ENCODE data around the gene TRAF3.

The TRAF3 gene

DNA sequence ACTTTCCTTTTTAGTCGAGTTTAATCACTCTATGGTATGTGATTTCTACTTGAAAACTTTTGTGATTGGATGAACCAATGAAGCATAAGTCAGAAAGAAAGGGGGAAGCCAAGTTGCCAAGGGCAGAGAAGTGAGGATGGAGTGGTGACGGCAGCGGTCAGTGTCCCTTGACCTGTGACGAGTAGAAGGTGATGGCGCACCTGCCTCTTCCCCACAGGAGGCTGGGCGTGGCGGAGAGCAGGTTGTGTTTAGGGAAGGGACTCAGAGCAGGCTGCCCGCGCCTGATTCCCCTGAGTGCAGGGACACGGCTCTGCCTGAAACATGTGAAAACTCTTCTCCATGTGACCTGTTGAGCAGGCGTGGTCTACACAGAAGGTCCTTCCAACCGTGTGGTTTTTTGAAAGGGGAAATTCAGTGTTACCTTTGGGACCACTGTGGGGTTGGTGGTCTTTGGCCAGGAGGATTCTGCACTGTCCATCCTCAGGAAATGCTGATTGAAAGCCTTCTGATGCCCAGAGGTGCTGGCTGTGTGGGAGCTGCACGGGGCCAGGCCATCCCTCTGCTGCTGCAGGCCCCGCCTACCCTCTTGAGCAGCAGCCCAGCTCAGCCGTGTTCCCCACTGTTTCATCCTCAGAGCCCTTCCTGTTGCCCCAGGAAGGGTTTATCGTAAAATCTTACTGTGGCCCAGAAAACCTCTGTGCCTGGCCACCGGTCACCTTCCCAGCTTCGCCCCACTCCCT, 121.7 kb downstream of the TRAF3 start:
- no peak for TF ChIP-seq TAF1 (IDR thresholded peaks at IDR 0.05; ENCODE audit: borderline replicate concordance, insufficient read depth, low read length)
- no peak for TF ChIP-seq SIN3A (IDR thresholded peaks at IDR 0.05; ENCODE audit: borderline replicate concordance, insufficient read depth, low read length)
- no peak for TF ChIP-seq POLR2AphosphoS5 (IDR thresholded peaks at IDR 0.05; ENCODE audit: low read depth, low read length)
- TF ChIP-seq FOXP2 (optimal IDR thresholded peaks at IDR 0.05; ENCODE audit: borderline replicate concordance, extremely low read depth, extremely low read length, insufficient read depth) = no peak
- TF ChIP-seq, protein P1, sequence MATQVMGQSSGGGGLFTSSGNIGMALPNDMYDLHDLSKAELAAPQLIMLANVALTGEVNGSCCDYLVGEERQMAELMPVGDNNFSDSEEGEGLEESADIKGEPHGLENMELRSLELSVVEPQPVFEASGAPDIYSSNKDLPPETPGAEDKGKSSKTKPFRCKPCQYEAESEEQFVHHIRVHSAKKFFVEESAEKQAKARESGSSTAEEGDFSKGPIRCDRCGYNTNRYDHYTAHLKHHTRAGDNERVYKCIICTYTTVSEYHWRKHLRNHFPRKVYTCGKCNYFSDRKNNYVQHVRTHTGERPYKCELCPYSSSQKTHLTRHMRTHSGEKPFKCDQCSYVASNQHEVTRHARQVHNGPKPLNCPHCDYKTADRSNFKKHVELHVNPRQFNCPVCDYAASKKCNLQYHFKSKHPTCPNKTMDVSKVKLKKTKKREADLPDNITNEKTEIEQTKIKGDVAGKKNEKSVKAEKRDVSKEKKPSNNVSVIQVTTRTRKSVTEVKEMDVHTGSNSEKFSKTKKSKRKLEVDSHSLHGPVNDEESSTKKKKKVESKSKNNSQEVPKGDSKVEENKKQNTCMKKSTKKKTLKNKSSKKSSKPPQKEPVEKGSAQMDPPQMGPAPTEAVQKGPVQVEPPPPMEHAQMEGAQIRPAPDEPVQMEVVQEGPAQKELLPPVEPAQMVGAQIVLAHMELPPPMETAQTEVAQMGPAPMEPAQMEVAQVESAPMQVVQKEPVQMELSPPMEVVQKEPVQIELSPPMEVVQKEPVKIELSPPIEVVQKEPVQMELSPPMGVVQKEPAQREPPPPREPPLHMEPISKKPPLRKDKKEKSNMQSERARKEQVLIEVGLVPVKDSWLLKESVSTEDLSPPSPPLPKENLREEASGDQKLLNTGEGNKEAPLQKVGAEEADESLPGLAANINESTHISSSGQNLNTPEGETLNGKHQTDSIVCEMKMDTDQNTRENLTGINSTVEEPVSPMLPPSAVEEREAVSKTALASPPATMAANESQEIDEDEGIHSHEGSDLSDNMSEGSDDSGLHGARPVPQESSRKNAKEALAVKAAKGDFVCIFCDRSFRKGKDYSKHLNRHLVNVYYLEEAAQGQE (IDR thresholded peaks at IDR 0.05; ENCODE audit: insufficient read depth in 1 of 2, low read depth in 2 of 2, low read length in 2 of 2) = no peak

GRCh38 chr14:102899516-102899900, 122.3 kb downstream of the TRAF3 start:
- TF ChIP-seq, protein P1 (IDR thresholded peaks at IDR 0.05; ENCODE audit: insufficient read depth in 1 of 2, low read depth in 2 of 2, low read length in 2 of 2) = no peak
- TF ChIP-seq POLR2AphosphoS5 (IDR thresholded peaks at IDR 0.05; ENCODE audit: low read depth, low read length) = no peak
- no peak for TF ChIP-seq FOXP2 (optimal IDR thresholded peaks at IDR 0.05; ENCODE audit: borderline replicate concordance, extremely low read depth, extremely low read length, insufficient read depth)
- no peak for TF ChIP-seq TAF1 (IDR thresholded peaks at IDR 0.05; ENCODE audit: borderline replicate concordance, insufficient read depth, low read length)
- TF ChIP-seq SIN3A (IDR thresholded peaks at IDR 0.05; ENCODE audit: borderline replicate concordance, insufficient read depth, low read length) = no peak

- TF ChIP-seq TAF1 (IDR thresholded peaks at IDR 0.05; ENCODE audit: borderline replicate concordance, insufficient read depth, low read length) = no peak
- TF ChIP-seq POLR2AphosphoS5 (IDR thresholded peaks at IDR 0.05; ENCODE audit: low read depth, low read length) = no peak
- TF ChIP-seq, protein P1 (IDR thresholded peaks at IDR 0.05; ENCODE audit: insufficient read depth in 1 of 2, low read depth in 2 of 2, low read length in 2 of 2) = no peak
- no peak for TF ChIP-seq SIN3A (IDR thresholded peaks at IDR 0.05; ENCODE audit: borderline replicate concordance, insufficient read depth, low read length)
- TF ChIP-seq FOXP2 (optimal IDR thresholded peaks at IDR 0.05; ENCODE audit: borderline replicate concordance, extremely low read depth, extremely low read length, insufficient read depth) = no peak
Observed at GRCh38 chr14:102900631-102901571, 123.7 kb downstream of the TRAF3 start.

DNA sequence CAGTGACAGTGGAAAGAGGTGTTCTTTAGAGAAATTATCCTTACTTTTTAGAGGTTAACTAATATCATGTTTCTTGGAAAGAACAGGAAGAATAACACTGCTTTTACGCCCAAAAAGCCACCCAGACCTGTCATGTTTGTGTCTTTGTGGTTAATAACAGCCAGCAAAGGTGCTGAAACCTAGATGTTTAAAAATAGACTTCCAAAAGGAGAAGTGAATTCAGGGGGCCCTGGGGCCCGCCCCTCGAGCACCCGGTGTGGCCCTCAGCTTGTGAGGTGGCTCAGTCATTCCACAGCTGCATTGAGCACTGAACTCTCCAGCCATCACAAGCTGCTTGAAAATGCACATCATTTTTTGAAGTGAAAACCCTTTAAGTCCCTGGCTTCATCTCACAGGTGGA, 124.4 kb downstream of the TRAF3 start:
- TF ChIP-seq TAF1 (IDR thresholded peaks at IDR 0.05; ENCODE audit: borderline replicate concordance, insufficient read depth, low read length) (no peak), POLR2AphosphoS5 (IDR thresholded peaks at IDR 0.05; ENCODE audit: low read depth, low read length) (no peak), SIN3A (IDR thresholded peaks at IDR 0.05; ENCODE audit: borderline replicate concordance, insufficient read depth, low read length) (no peak), FOXP2 (optimal IDR thresholded peaks at IDR 0.05; ENCODE audit: borderline replicate concordance, extremely low read depth, extremely low read length, insufficient read depth) (no peak)
- TF ChIP-seq, protein P1 (IDR thresholded peaks at IDR 0.05; ENCODE audit: insufficient read depth in 1 of 2, low read depth in 2 of 2, low read length in 2 of 2) = no peak
